ENCODE data around the gene FAM20A.

FAM20A gene

GRCh38 chr17:68600931-68601564 lies at the start of gene FAM20A:
Gene FAM20A, minus strand, starts transcription at chr17:68601367. Its CDS starts 701 bp downstream, at chr17:68600666.
- peak; percentile 26 to 29 for DNase-seq

GRCh38 chr17:68649324-68649723 lies 48.2 kb upstream of the FAM20A start:
- no peak for DNase-seq

DNA sequence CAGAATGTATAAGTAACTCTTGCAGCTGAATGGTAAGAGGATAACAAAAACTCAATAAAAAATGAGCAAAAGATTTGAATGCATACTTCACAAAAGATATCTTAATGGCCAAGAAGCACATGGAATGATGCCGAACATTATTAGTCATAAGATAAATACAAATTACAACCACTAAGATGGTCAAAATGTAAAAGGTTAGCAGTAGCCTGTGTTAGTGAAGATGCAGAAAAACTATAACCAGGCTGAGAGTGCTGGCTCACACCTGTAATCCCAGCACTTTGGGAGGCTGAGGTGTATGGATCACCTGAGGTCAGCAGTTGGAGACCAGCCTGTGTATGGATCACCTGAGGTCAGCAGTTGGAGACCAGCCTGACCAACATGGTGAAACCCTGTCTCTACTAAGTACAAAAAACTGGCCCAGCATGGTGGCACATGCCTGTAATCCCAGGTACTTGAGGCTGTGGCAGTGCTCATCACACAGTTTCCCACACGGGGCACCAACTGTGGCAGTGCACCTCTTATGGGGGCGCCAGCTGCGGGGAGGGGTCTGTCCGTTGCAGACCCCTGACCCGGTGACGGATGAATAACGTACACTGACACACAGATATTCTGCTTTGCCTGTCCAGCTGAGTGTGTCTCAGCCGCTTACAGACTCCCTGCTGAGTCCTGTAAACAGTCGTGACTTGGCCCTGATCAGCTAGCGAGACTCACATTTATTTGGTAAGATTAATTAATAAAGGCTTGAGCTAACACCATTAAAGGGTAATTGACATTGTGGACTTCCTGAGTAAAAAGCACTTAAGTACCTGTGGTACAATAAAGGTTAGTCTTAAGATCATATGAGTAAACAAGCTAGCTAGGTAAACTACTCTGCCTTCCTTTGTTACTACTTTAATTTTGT lies 45.7 kb upstream of the FAM20A start:
- DNase-seq, result no peak

- no peak for DNase-seq
Measured at GRCh38 chr17:68642118-68642412, 40.9 kb upstream of the FAM20A start.

GRCh38 chr17:68641276-68642117 lies 40.3 kb upstream of the FAM20A start:
- DNase-seq, result no peak

DNA sequence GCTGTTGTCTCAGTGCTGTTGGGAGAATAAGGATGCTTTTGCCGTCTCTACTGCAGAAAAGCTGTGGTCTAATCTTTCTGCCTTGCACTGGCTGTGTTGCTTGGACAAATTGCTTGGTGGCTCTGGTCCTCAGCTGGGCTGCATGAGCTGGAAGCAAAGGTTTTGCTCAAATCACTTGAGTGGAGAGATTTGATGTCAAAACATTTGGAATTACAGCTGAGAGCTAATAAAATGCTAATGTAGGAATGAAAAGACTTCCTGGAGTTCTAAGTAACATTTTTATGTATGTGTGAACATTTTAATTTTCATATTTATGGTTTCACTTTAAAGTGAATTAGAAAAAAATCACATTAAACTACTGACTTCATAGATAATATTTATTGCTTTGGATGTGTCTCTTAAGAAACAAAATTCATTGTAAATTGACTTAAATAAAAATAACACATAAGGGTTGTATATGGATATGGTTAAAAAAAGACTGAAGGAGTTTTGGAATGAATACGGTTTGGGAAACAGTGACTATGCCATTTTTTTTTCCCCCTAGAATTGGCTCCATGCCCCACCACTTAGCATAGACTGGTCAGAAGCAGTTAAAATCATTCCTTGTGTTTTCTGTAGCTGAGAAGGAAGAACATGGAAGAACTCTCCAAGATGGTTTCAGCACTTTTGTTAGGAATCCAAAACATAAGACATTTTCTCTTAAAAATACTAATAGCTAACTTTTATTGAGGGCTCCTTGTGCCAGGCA lies 39.2 kb upstream of the FAM20A start:
- no peak for DNase-seq

- DNase-seq, result no peak
Measured at GRCh38 chr17:68634345-68634876, 33.2 kb upstream of the FAM20A start.

DNA sequence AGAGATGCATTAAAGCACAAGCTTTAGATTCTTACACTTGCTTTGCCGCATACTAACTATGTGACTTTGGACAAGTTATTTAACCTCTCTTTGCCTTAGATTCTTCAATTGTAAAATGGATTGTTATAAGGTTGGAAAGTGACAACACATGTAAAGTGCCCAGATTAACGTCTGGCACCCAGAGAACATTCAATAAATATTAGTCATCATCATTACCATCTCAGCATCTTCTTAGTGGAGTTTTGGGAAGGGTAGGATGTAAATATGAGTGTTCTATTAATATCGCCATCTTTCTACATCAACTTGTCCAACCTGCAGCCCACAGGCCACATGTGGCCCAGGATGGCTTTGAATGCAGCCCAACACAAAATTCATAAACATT lies 27.4 kb upstream of the FAM20A start:
- no peak for DNase-seq

GRCh38 chr17:68627956-68628575 lies 26.9 kb upstream of the FAM20A start:
- no peak for DNase-seq

DNA sequence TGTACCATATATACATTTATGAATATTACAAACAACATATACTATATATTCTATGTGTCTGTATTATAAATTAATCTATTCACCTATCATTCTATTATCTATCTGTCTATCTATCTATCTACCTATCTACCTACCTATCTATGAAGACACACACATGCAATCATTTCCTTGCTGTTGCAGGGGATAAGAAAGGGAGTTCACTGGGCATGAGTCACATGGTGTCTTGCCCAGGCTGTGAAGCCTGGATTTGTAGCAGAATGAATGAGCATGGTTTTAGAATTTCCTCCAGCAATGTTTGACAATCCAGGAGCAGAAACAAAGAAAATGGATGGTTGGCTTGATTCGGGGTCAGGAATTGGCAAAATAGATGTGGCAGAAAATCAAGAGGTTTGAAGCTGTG lies 23.2 kb upstream of the FAM20A start:
- no peak for DNase-seq

DNA sequence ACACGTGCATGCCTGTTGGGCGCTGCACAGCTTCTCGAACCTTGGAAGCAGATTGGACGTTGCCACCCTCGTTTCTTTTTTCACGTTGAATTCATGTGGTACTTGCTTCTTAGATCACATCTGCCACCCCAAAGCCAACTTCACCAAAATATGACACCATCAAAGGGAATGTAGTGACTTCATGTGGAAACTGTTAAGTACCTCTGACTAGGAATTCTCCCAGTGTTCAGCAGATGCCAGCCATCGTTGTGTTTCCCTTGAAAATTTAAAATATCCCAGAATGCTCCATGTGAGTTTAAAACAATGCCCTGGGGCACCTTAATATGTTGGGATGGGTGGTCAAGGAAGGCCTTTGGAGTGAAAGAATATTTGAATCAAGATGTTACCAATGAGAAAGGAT lies 22.6 kb upstream of the FAM20A start:
- no peak for DNase-seq

GRCh38 chr17:68622423-68622822 lies 21.3 kb upstream of the FAM20A start:
- DNase-seq, result no peak

GRCh38 chr17:68621065-68621464 lies 19.9 kb upstream of the FAM20A start:
- no peak for DNase-seq

GRCh38 chr17:68616334-68616733 lies 15.2 kb upstream of the FAM20A start:
- no peak for DNase-seq

GRCh38 chr17:68614718-68615117 lies 13.6 kb upstream of the FAM20A start:
- DNase-seq, result no peak

GRCh38 chr17:68613739-68614298 lies 12.7 kb upstream of the FAM20A start:
- peak; percentile 24 to 28 for DNase-seq

DNA sequence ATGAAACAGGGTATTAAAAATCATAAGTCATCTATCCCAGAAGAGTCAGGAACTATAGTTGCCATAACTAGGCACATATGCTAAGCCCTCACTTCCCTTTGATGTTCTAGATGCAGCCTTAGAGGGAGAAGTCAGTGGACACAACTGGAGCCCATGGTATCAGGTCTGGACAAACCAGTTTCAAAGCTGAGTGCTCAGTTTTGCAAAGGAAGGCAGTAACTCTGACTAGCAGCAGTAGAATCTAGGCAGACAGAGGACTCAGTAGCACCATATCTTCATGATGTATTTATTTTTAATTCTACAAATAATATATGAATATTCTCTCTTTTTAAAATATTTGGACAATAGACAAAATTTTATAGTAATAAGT lies 11.7 kb upstream of the FAM20A start:
- no peak for DNase-seq

GRCh38 chr17:68612209-68612922 lies 11.2 kb upstream of the FAM20A start:
- no peak for DNase-seq

GRCh38 chr17:68611353-68612208 lies 10.4 kb upstream of the FAM20A start:
- no peak for DNase-seq

GRCh38 chr17:68610554-68610953 lies 9.4 kb upstream of the FAM20A start:
- DNase-seq, result no peak

All from activated T-cell treated with anti-CD3 and anti-CD28 coated beads, Interleukin-2, amount 50 U/mL, for 48 hours (primary cell).